SK-N-MC (cell line): ENCODE data around the gene ITM2B.

Experiments used
- EZH2 ChIP-seq: fragments of 200-600 bp; sonication (generic); IDR thresholded peaks from one replicate; pipeline ENCODE4 v1.6.1; 2017; ENCODE audit warnings: antibody characterized with exemption
- POLR2AphosphoS5 ChIP-seq: IDR thresholded peaks from 2 replicates; pipeline ENCODE4 v1.6.1; 2012; ENCODE audit warnings: mild to moderate bottlenecking, low read depth, low read length, borderline replicate concordance

DNA sequence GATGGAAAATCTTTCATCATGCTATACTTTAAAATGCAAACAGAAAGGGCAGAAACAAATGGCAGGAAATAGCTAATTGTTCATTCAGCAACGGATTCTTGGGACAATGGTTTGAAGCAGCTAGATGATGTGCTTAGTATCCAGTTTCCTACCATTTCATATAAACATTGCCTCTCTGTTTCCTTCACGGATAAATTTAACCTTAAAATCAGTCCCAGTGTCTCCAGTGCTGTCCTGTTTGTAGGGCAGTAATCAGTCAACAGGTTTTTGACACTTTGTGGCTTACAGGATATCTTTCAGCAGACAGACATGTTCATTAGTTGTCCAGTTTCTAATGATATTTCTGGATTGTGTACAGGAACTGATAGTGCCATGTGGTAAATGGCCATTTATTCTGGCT lies 45.8 kb downstream of the ITM2B start:
- TF ChIP-seq POLR2AphosphoS5 (no peak), EZH2 (no peak)
